ENCODE data around the gene SLC25A22. TPM values are rescaled to one million over a fixed set of nuclear protein-coding genes. Genes with fewer than 3 reads are reported as not detected.

SLC25A22 gene
- polyA plus RNA-seq, 1 experiment: 11.5 TPM

DNA sequence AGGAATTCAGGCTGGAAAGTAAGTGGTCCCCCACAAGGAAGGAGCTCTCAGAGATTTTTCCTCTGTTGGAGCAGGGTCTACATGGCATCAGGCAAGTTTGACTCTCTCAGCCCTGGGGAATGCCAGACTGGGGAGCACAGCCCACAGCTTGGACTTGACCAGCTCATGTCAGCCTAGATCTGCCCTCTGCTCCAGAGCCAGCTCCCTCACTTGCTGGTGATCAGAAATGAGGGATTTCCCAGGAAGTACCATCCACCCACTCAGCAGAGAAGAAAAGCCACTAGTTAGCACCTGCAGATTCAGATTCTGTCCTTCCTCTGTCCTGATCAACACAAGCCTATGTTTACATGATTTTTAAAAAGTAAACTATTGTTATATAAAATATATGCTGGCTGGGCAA, 37.8 kb downstream of the SLC25A22 start:
- Histone ChIP-seq H3K27ac (ENCODE audit: low read depth, low read length) (no peak overlapping the region), H3K9me3 (ENCODE audit: control insufficient read depth, insufficient read depth, low read length) (no peaks in the 10 kb centered on the region; the same call in 1 of the 2 replicates), H3K27me3 (ENCODE audit: control insufficient read depth, insufficient read depth, low read length) (no peaks in the 10 kb centered on the region), H3K4me3 (ENCODE audit: low read depth, low read length) (no peak overlapping the region)
- POLR2A ChIA-PET: interaction anchor here (0.8 kb wide), 1 partner anchor 12 kb away, joined by 6 read pairs; the partner anchor contains the start of gene TALDO1
- no peak for DNase-seq (ENCODE audit: low read depth, low spot score)
- TF ChIP-seq, protein P1, sequence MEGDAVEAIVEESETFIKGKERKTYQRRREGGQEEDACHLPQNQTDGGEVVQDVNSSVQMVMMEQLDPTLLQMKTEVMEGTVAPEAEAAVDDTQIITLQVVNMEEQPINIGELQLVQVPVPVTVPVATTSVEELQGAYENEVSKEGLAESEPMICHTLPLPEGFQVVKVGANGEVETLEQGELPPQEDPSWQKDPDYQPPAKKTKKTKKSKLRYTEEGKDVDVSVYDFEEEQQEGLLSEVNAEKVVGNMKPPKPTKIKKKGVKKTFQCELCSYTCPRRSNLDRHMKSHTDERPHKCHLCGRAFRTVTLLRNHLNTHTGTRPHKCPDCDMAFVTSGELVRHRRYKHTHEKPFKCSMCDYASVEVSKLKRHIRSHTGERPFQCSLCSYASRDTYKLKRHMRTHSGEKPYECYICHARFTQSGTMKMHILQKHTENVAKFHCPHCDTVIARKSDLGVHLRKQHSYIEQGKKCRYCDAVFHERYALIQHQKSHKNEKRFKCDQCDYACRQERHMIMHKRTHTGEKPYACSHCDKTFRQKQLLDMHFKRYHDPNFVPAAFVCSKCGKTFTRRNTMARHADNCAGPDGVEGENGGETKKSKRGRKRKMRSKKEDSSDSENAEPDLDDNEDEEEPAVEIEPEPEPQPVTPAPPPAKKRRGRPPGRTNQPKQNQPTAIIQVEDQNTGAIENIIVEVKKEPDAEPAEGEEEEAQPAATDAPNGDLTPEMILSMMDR (IDR thresholded peaks at IDR 0.05; ENCODE audit: low read depth, low read length): no peak
- CTCF ChIA-PET: interaction anchor here (0.6 kb wide), 1 partner anchor 59 kb away, joined by 6 read pairs; no protein-coding TSS in a partner anchor

DNA sequence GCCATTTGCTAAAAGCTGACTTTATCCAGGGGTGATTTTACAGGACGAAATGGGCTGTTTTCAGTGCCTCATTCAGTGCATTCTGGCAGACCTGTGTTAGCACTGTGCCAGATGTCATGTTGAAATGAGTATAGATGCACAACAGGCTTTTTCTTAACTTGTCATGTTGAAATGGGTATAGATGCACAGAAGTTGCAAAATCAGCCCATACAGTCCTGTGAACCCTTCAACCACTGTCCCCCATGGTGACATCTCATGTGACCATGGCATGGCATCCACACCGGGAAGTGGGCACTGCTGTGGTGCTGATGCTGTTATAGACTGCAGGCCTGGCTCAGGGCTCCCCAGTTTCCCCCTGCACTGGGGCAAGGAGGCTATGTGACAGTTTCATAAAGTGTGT, 48.4 kb downstream of the SLC25A22 start:
- ChIA-PET POLR2A (interaction anchor here (0.7 kb wide), 2 partner anchors 80 to 85 kb away, joined by 8 to 11 read pairs; no protein-coding TSS in a partner anchor), CTCF (interaction anchor here (0.9 kb wide), 1 partner anchor 8 kb away, joined by 3 read pairs; no protein-coding TSS in a partner anchor)
- H3K27me3 ChIP-seq (ENCODE audit: control insufficient read depth, insufficient read depth, low read length): no peaks in the 10 kb centered on the region
- H3K4me3 ChIP-seq (ENCODE audit: low read depth, low read length): no peak overlapping the region
- H3K27ac ChIP-seq (ENCODE audit: low read depth, low read length): no peak overlapping the region
- no peaks in the 10 kb centered on the region; the same call in 1 of the 2 replicates for H3K9me3 ChIP-seq (ENCODE audit: control insufficient read depth, insufficient read depth, low read length)
- DNase-seq (ENCODE audit: low read depth, low spot score): no peak
- TF ChIP-seq, protein P1 (IDR thresholded peaks at IDR 0.05; ENCODE audit: low read depth, low read length): no peak

DNA sequence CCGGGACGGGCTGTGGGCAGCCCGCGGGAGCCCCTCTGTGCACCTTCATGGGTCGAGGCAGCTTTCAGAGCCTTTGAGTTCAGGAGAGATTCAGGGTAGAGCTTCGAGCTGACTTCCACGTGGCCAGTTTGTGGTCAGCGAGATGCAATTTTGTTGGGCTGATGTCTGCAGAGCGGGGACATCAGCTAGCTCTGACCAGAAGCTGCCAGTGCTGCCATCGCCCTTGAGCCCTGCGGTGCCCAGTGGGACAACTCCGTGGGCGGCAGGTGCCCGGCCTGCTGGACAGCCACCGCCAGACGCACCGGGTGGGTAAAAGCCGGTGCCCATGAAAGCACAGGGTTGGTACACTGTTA, 50.1 kb downstream of the SLC25A22 start:
- no peak for DNase-seq (ENCODE audit: low read depth, low spot score)
- TF ChIP-seq, protein P1 (IDR thresholded peaks at IDR 0.05; ENCODE audit: low read depth, low read length): no peak
- Histone ChIP-seq H3K27ac (ENCODE audit: low read depth, low read length) (peak overlapping the region; percentile 74), H3K27me3 (ENCODE audit: control insufficient read depth, insufficient read depth, low read length) (no peaks in the 10 kb centered on the region), H3K4me3 (ENCODE audit: low read depth, low read length) (peak overlapping the region; percentile 81), H3K9me3 (ENCODE audit: control insufficient read depth, insufficient read depth, low read length) (no peaks in the 10 kb centered on the region; the same call in 1 of the 2 replicates)
- CTCF ChIA-PET: interaction anchor here (0.9 to 1.1 kb wide), 2 partner anchors 20 to 86 kb away, joined by 3 to 4 read pairs; no protein-coding TSS in a partner anchor
- POLR2A ChIA-PET: interaction anchor here (0.6 to 2.3 kb wide), 5 partner anchors 9 to 1362 kb away, joined by 3 to 10 read pairs (median 6); partner anchors contain the start of genes DEAF1 and TMEM80

DNA sequence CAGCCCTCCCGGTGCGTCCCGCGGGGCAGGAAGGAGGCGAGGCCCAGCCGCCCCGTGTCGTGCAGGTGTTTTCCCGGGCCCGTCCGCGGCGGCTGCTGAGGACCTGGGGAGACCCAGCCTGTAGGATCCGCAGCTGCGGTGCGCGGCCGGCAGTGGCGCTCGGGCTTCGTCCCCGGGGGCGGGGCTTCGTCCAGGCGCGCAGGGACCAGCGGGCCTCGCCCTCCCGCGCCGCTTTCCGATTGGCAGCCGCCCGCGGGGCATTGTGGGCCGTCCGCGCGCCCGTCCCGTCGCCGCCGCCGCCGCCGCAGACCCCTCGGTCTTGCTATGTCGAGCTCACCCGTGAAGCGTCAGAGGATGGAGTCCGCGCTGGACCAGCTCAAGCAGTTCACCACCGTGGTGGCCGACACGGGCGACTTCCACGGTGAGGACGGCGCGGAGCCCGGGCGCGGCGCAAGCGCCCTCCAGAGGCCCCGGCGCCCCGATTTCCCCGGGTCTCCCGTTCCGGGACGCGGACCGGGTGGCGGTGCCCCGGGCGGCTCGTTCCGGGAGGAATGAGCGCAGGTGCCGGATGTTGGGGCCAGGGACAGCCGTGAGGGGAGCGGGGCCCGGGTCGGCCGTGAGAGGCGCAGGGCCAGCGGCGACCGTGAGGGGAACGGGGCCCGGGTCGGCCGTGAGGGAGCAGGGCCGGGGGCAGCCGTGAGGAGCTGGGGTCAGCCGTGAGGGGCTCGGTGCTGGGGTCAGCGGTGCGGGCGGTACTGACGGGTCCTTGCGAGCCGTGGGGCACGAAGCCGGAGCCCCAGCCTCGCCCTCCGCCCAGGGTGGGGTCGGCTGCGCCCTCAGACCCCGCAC, 50.7 kb downstream of the SLC25A22 start, which contains the start of gene TALDO1:
Gene TALDO1 (plus strand): TSS at position 307 of the 849 bp plus-strand sequence. CDS start 18 bp downstream, at position 325.
- ChIA-PET CTCF (interaction anchor here (0.9 to 1.1 kb wide), 2 partner anchors 19 to 86 kb away, joined by 3 to 4 read pairs; no protein-coding TSS in a partner anchor), POLR2A (interaction anchor here (0.8 to 2.3 kb wide), 5 partner anchors 10 to 52 kb away, joined by 3 to 10 read pairs (median 3); partner anchors contain the start of genes DEAF1 and TMEM80)
- DNase-seq (ENCODE audit: low read depth, low spot score): peak; percentile 37
- Histone ChIP-seq H3K4me3 (ENCODE audit: low read depth, low read length) (peak within 1 kb of the TSS; percentile 81), H3K27me3 (ENCODE audit: control insufficient read depth, insufficient read depth, low read length) (no peaks in the 10 kb centered on the region), H3K27ac (ENCODE audit: low read depth, low read length) (peak within 1 kb of the TSS; percentile 74), H3K9me3 (ENCODE audit: control insufficient read depth, insufficient read depth, low read length) (no peaks in the 10 kb centered on the region; the same call in 1 of the 2 replicates)
- TF ChIP-seq, protein P1 (IDR thresholded peaks at IDR 0.05; ENCODE audit: low read depth, low read length): peak; percentile 1; the same call in 1 of the 2 replicates
